Measurements from ENCODE around the gene CPLX1.

The CPLX1 gene

GRCh38 chr4:854356-854755, 28.4 kb upstream of the CPLX1 start:
- Histone ChIP-seq H3K9me3 (ENCODE audit: control insufficient read depth, insufficient read depth, low read depth, low read length) (no peaks in the 10 kb centered on the region), H3K36me3 (ENCODE audit: control insufficient read depth, insufficient read depth, low read length) (peaks cover 71% of the 10 kb centered on the region), H3K4me1 (ENCODE audit: control insufficient read depth, insufficient read depth, low read length) (no peaks in the 10 kb centered on the region), H3K27me3 (ENCODE audit: control insufficient read depth, insufficient read depth, low read length) (no peaks in the 10 kb centered on the region), H3K27ac (ENCODE audit: low read depth, low read length) (no peak overlapping the region), H3K4me3 (ENCODE audit: low read depth, low read length) (no peak overlapping the region), H3K9ac (ENCODE audit: low read length) (no peak overlapping the region)

GRCh38 chr4:853416-853781, 27.5 kb upstream of the CPLX1 start:
- peaks cover 65% of the 10 kb centered on the region for H3K36me3 ChIP-seq (ENCODE audit: control insufficient read depth, insufficient read depth, low read length)
- no peak overlapping the region for H3K9ac ChIP-seq (ENCODE audit: low read length)
- H3K4me3 ChIP-seq (ENCODE audit: low read depth, low read length) = no peak overlapping the region
- no peaks in the 10 kb centered on the region for H3K27me3 ChIP-seq (ENCODE audit: control insufficient read depth, insufficient read depth, low read length)
- no peaks in the 10 kb centered on the region for H3K9me3 ChIP-seq (ENCODE audit: control insufficient read depth, insufficient read depth, low read depth, low read length)
- H3K27ac ChIP-seq (ENCODE audit: low read depth, low read length) = no peak overlapping the region
- H3K4me1 ChIP-seq (ENCODE audit: control insufficient read depth, insufficient read depth, low read length) = no peaks in the 10 kb centered on the region

- Histone ChIP-seq H3K27ac (ENCODE audit: low read depth, low read length) (no peak overlapping the region), H3K36me3 (ENCODE audit: control insufficient read depth, insufficient read depth, low read length) (peaks cover 61% of the 10 kb centered on the region), H3K9me3 (ENCODE audit: control insufficient read depth, insufficient read depth, low read depth, low read length) (no peaks in the 10 kb centered on the region), H3K9ac (ENCODE audit: low read length) (no peak overlapping the region), H3K4me3 (ENCODE audit: low read depth, low read length) (no peak overlapping the region), H3K4me1 (ENCODE audit: control insufficient read depth, insufficient read depth, low read length) (no peaks in the 10 kb centered on the region), H3K27me3 (ENCODE audit: control insufficient read depth, insufficient read depth, low read length) (no peaks in the 10 kb centered on the region)
These were observed 25.9 kb upstream of the CPLX1 start for GRCh38 chr4:851701-852430.

GRCh38 chr4:850323-850945, 24.5 kb upstream of the CPLX1 start:
- Histone ChIP-seq H3K27me3 (ENCODE audit: control insufficient read depth, insufficient read depth, low read length) (no peaks in the 10 kb centered on the region), H3K9ac (ENCODE audit: low read length) (no peak overlapping the region), H3K27ac (ENCODE audit: low read depth, low read length) (no peak overlapping the region), H3K4me3 (ENCODE audit: low read depth, low read length) (no peak overlapping the region), H3K4me1 (ENCODE audit: control insufficient read depth, insufficient read depth, low read length) (no peaks in the 10 kb centered on the region), H3K9me3 (ENCODE audit: control insufficient read depth, insufficient read depth, low read depth, low read length) (no peaks in the 10 kb centered on the region), H3K36me3 (ENCODE audit: control insufficient read depth, insufficient read depth, low read length) (peaks cover 48% of the 10 kb centered on the region)

- Histone ChIP-seq H3K36me3 (ENCODE audit: control insufficient read depth, insufficient read depth, low read length) (peaks cover 42% of the 10 kb centered on the region), H3K4me1 (ENCODE audit: control insufficient read depth, insufficient read depth, low read length) (no peaks in the 10 kb centered on the region), H3K27me3 (ENCODE audit: control insufficient read depth, insufficient read depth, low read length) (no peaks in the 10 kb centered on the region), H3K9me3 (ENCODE audit: control insufficient read depth, insufficient read depth, low read depth, low read length) (no peaks in the 10 kb centered on the region), H3K9ac (ENCODE audit: low read length) (no peak overlapping the region), H3K27ac (ENCODE audit: low read depth, low read length) (no peak overlapping the region), H3K4me3 (ENCODE audit: low read depth, low read length) (no peak overlapping the region)
These were observed 23.7 kb upstream of the CPLX1 start for GRCh38 chr4:849478-850175.

GRCh38 chr4:848803-849477, 23.0 kb upstream of the CPLX1 start:
- peaks cover 37% of the 10 kb centered on the region for H3K36me3 ChIP-seq (ENCODE audit: control insufficient read depth, insufficient read depth, low read length)
- H3K27ac ChIP-seq (ENCODE audit: low read depth, low read length) = no peak overlapping the region
- H3K9ac ChIP-seq (ENCODE audit: low read length) = no peak overlapping the region
- H3K9me3 ChIP-seq (ENCODE audit: control insufficient read depth, insufficient read depth, low read depth, low read length) = no peaks in the 10 kb centered on the region
- no peaks in the 10 kb centered on the region for H3K27me3 ChIP-seq (ENCODE audit: control insufficient read depth, insufficient read depth, low read length)
- H3K4me1 ChIP-seq (ENCODE audit: control insufficient read depth, insufficient read depth, low read length) = no peaks in the 10 kb centered on the region
- no peak overlapping the region for H3K4me3 ChIP-seq (ENCODE audit: low read depth, low read length)

- H3K27me3 ChIP-seq (ENCODE audit: control insufficient read depth, insufficient read depth, low read length) = no peaks in the 10 kb centered on the region
These were observed 22.4 kb upstream of the CPLX1 start for GRCh38 chr4:848307-848691.

GRCh38 chr4:845836-846251, 19.9 kb upstream of the CPLX1 start:
- Histone ChIP-seq H3K4me3 (ENCODE audit: low read depth, low read length) (no peak overlapping the region), H3K9me3 (ENCODE audit: control insufficient read depth, insufficient read depth, low read depth, low read length) (no peaks in the 10 kb centered on the region), H3K9ac (ENCODE audit: low read length) (no peak overlapping the region), H3K27me3 (ENCODE audit: control insufficient read depth, insufficient read depth, low read length) (no peaks in the 10 kb centered on the region), H3K4me1 (ENCODE audit: control insufficient read depth, insufficient read depth, low read length) (no peaks in the 10 kb centered on the region), H3K27ac (ENCODE audit: low read depth, low read length) (no peak overlapping the region), H3K36me3 (ENCODE audit: control insufficient read depth, insufficient read depth, low read length) (peaks cover 25% of the 10 kb centered on the region)

More at GRCh38 chr4:848307-848691, 22.4 kb upstream of the CPLX1 start:
- H3K4me3 ChIP-seq (ENCODE audit: low read depth, low read length) = no peak overlapping the region
- no peak overlapping the region for H3K9ac ChIP-seq (ENCODE audit: low read length)
- peaks cover 36% of the 10 kb centered on the region for H3K36me3 ChIP-seq (ENCODE audit: control insufficient read depth, insufficient read depth, low read length)
- H3K27ac ChIP-seq (ENCODE audit: low read depth, low read length) = no peak overlapping the region
- no peaks in the 10 kb centered on the region for H3K9me3 ChIP-seq (ENCODE audit: control insufficient read depth, insufficient read depth, low read depth, low read length)
- H3K4me1 ChIP-seq (ENCODE audit: control insufficient read depth, insufficient read depth, low read length) = no peaks in the 10 kb centered on the region

GRCh38 chr4:845233-845835, 19.4 kb upstream of the CPLX1 start:
- Histone ChIP-seq H3K9ac (ENCODE audit: low read length) (no peak overlapping the region), H3K27me3 (ENCODE audit: control insufficient read depth, insufficient read depth, low read length) (no peaks in the 10 kb centered on the region), H3K4me1 (ENCODE audit: control insufficient read depth, insufficient read depth, low read length) (no peaks in the 10 kb centered on the region), H3K27ac (ENCODE audit: low read depth, low read length) (no peak overlapping the region), H3K4me3 (ENCODE audit: low read depth, low read length) (no peak overlapping the region), H3K36me3 (ENCODE audit: control insufficient read depth, insufficient read depth, low read length) (peaks cover 21% of the 10 kb centered on the region), H3K9me3 (ENCODE audit: control insufficient read depth, insufficient read depth, low read depth, low read length) (no peaks in the 10 kb centered on the region)

GRCh38 chr4:844752-845232, 18.9 kb upstream of the CPLX1 start:
- Histone ChIP-seq H3K4me3 (ENCODE audit: low read depth, low read length) (no peak overlapping the region), H3K36me3 (ENCODE audit: control insufficient read depth, insufficient read depth, low read length) (peaks cover 16% of the 10 kb centered on the region), H3K9ac (ENCODE audit: low read length) (no peak overlapping the region)

More at GRCh38 chr4:844752-845232, 18.9 kb upstream of the CPLX1 start:
- Histone ChIP-seq H3K9me3 (ENCODE audit: control insufficient read depth, insufficient read depth, low read depth, low read length) (no peaks in the 10 kb centered on the region), H3K4me1 (ENCODE audit: control insufficient read depth, insufficient read depth, low read length) (no peaks in the 10 kb centered on the region), H3K27me3 (ENCODE audit: control insufficient read depth, insufficient read depth, low read length) (no peaks in the 10 kb centered on the region), H3K27ac (ENCODE audit: low read depth, low read length) (no peak overlapping the region)
